Kidney epithelial cell (primary cell): Measurements from ENCODE around the gene ADAMTS16. TPM values are rescaled to one million over a fixed set of nuclear protein-coding genes. Genes with fewer than 3 reads are reported as not detected.

ENCODE experiments used
- DNase-seq: peaks from one replicate; pipeline ENCODE4 v3.0.0-alpha.2; 2010; ENCODE audit warnings: low read depth
- H3K27me3 ChIP-seq: 2 replicates; pipeline ENCODE4 v1.6.0; 2011; ENCODE audit warnings: low read length; ENCODE audit not compliant: control insufficient read depth, insufficient read depth
- H3K36me3 ChIP-seq: 2 replicates; pipeline ENCODE4 v1.5.1; 2011; ENCODE audit warnings: low read length; ENCODE audit not compliant: control insufficient read depth, insufficient read depth
- H3K4me3 ChIP-seq: 2 replicates; pipeline ENCODE4 v1.5.1; 2011; ENCODE audit warnings: low read depth, mild to moderate bottlenecking, control low read depth, low read length
- CTCF ChIP-seq: IDR thresholded peaks from 2 replicates; pipeline ENCODE4 v1.5.1; 2011; ENCODE audit warnings: mild to moderate bottlenecking, moderate library complexity, low read length, control low read depth, inconsistent platforms; ENCODE audit not compliant: insufficient read depth, poor library complexity, severe bottlenecking
- total RNA-seq: library from RNA; depleted of rRNA; stranded (reverse); fragments of >200 nt; gene quantifications from 2 replicates; pipeline ENCODE4 v1.2.3, GENCODE V29; 2015

The ADAMTS16 gene
- total RNA-seq, 1 donor from 2014 or later: 1.8 TPM

- no peaks in the 10 kb centered on the region for H3K27me3 ChIP-seq
- no peak overlapping the region for H3K4me3 ChIP-seq
- H3K36me3 ChIP-seq: no peaks in the 10 kb centered on the region
- TF ChIP-seq CTCF: no peak
- DNase-seq: no peak
Observed at GRCh38 chr5:5276430-5276829, 136.3 kb downstream of the ADAMTS16 start.

- DNase-seq: no peak
- no peaks in the 10 kb centered on the region for H3K36me3 ChIP-seq
- no peak for TF ChIP-seq CTCF
- H3K27me3 ChIP-seq: no peaks in the 10 kb centered on the region
- H3K4me3 ChIP-seq: no peak overlapping the region
Observed at GRCh38 chr5:5276951-5277517, 136.9 kb downstream of the ADAMTS16 start.

- no peak overlapping the region for H3K4me3 ChIP-seq
- no peak for DNase-seq
- no peaks in the 10 kb centered on the region for H3K36me3 ChIP-seq
- TF ChIP-seq CTCF: no peak
- H3K27me3 ChIP-seq: no peaks in the 10 kb centered on the region
Observed at GRCh38 chr5:5278201-5278814, 138.2 kb downstream of the ADAMTS16 start.

- TF ChIP-seq CTCF: no peak
Observed at GRCh38 chr5:5278815-5279381, 138.8 kb downstream of the ADAMTS16 start.

GRCh38 chr5:5285906-5286305 lies 145.8 kb downstream of the ADAMTS16 start:
- TF ChIP-seq CTCF: no peak
- H3K27me3 ChIP-seq: no peaks in the 10 kb centered on the region
- DNase-seq: no peak
- H3K36me3 ChIP-seq: no peaks in the 10 kb centered on the region
- H3K4me3 ChIP-seq: no peak overlapping the region

More at GRCh38 chr5:5278815-5279381, 138.8 kb downstream of the ADAMTS16 start:
- H3K36me3 ChIP-seq: no peaks in the 10 kb centered on the region
- no peak for DNase-seq
- no peak overlapping the region for H3K4me3 ChIP-seq
- H3K27me3 ChIP-seq: no peaks in the 10 kb centered on the region
